IPS-11a (cell line): Measurements from ENCODE around the gene SLC2A5.

Source experiments
- H3K4me3 ChIP-seq: one replicate; pipeline ENCODE4 v1.5.1; 2013; ENCODE audit warnings: low read depth, low read length, control low read depth

Gene SLC2A5

DNA sequence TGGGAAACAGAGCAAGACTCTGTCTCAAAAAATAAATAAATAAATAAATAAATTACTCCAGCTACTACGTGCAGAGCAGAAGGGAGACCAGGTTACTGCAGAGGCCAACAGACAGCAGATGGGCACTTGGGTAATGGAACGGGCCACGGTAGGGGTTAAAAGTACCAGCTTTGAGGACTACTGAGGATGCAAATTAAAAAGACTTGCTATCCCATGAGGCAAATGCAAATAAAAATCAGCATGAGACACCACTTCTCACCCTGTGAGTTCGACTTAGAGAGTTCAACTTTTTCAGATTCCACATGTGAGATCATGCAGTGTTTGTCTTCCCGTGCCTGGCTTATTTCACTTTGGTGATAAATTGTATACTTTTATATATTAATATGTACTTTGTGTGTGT, 6.6 kb downstream of the SLC2A5 start:
- no peak overlapping the region for H3K4me3 ChIP-seq

- no peak overlapping the region for H3K4me3 ChIP-seq
Observed at GRCh38 chr1:9062021-9062471, 7.4 kb downstream of the SLC2A5 start.

DNA sequence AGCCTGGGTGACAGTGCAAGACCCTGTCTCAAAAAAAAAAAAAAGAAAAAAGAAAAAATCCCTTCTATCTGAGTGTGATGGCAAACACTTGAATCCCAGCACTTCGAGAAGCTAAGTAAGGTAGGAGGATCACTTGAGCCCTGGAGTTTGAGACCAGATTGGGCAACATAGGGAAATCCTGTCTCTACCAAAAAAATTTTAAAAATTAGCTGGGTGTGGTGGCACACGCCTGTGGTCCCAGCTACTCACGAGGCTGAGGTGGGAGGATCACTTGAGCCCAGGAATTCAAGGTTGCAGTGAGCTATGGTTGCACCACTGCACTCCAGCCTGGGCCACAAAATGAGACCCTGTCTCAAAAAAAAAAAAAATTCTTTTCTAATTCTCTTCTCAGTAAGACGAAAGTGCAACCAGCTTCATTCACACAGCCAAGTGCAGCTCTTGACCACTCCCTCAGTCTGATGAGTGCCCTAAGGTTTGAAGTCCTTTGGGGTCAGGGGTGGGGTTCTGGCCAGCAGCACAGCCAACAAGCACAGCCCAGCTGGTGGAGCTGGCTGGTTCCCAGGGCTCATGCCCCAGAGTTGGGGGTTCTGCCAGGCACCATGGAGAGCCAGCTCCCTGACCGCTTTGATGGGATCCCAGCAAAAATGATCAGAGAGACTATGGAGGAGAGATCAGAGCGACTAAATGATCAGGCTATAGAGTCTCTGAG, 8.0 kb downstream of the SLC2A5 start:
- H3K4me3 ChIP-seq, result no peak overlapping the region

GRCh38 chr1:9059891-9060744, 9.3 kb downstream of the SLC2A5 start:
- H3K4me3 ChIP-seq, result no peak overlapping the region

DNA sequence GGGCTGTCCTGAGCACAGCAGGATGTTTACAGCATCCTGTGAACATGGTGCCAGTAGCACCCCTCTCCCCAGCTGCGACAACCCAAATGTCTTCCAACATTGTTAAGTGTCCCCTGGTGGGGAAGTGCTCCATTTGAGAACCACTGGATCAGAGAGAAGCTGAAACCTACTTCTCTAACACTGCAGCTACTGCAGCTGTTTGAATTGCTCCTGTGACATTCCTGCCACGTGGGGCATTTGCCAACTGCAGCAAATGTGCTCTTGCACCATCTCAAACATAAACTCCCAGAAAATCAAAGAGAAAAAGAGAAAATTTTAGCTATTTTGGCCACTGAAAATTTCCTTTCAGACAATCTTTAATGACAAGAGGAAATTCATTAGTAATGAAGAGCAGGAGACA, 11.0 kb downstream of the SLC2A5 start:
- H3K4me3 ChIP-seq, result no peak overlapping the region

DNA sequence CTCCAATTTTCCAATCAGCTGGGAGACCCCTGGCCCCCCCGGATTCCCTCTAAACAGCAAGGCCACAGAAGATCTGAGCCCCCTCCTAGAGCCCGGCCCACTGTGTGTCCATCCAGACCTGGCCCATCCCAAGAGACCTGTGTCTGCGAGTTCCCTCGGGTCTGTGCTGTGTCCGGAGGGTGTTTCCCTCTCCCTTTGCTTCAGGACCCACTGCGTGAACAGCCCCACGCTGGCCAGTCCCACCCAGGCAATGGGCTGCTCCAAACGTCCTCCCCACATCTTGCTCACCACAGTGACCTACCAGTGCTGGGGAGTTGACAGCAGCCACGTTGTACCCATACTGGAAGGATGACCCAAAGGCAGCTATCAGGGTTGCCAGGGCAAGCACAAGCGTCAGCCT, 11.6 kb downstream of the SLC2A5 start:
- H3K4me3 ChIP-seq, result no peak overlapping the region

- H3K4me3 ChIP-seq, result no peak overlapping the region
Observed at GRCh38 chr1:9052272-9053049, 17.0 kb downstream of the SLC2A5 start.

- H3K4me3 ChIP-seq, result no peak overlapping the region
Observed at GRCh38 chr1:9051379-9051778, 18.1 kb downstream of the SLC2A5 start.

GRCh38 chr1:9050803-9051202, 18.6 kb downstream of the SLC2A5 start:
- H3K4me3 ChIP-seq, result no peak overlapping the region

DNA sequence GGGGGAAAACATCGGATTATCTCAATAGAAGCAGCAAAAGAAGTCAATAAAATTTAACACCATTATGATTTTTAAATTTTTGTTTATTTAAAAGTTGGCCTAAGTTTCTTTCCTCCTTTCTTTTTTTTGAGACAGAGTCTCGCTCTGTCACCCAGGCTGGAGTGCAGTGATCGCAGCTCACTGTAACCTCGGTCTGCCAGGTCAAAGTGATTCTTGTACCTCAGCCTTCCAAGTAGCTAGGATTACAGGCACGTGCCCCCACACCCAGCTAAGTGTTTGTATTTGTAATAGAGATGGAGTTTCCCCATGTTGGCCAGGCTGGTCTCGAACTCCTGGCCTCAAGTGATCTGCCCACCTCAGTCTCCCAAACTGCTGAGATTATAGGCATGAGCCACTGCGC, 20.9 kb downstream of the SLC2A5 start:
- H3K4me3 ChIP-seq, result no peak overlapping the region

- H3K4me3 ChIP-seq, result no peak overlapping the region
Observed at GRCh38 chr1:9047019-9047418, 22.4 kb downstream of the SLC2A5 start.

DNA sequence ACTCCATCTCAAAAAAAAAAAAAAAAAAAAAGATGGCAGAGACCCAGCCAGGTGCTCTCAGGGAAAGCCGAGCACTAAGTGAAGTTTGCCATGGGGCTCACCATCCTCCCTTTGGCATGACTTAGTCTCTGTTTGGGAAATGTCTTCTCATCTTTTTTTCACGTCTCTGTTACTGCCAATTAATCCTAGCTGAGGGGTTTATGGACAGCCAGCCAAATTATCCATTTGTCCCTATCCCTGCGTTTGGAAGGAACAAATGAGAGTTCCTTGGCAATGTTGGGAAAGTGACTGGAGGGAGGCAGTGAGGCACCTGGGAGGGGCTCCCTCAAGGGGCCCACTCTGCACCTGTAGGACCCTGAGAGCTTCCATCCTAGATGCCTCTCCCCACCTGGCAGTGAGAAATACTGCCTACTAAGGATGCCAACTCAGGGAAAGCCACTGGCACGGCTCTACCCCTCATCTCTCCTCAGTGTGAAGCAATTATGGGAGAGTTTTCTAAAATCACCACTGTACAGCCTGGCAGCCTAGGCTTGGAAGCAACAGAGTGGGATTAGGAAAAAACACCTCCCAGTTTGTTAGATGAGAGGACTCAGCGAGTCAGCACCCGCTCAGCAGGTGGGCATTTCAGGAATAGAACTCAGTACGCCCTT, 23.4 kb downstream of the SLC2A5 start:
- no peak overlapping the region for H3K4me3 ChIP-seq

DNA sequence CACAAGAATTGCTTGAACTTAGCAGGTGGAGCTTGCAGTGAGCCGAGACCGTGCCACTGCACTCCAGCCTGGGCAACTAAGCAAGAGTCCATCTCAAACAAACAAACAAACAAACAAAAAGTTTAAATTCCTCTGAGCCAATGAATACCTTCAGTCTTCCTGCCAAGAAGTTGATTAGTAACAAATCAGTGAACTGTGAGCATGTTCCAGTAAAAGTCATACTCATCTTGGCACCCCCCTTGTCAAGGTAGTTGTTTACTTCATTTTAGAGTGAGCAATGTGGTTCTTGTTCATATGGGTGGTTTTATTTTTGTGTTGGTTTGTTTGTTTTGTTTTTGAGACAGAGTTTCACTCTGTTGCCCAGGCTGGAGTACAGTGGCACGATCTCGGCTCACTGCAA, 25.2 kb downstream of the SLC2A5 start:
- H3K4me3 ChIP-seq, result no peak overlapping the region

DNA sequence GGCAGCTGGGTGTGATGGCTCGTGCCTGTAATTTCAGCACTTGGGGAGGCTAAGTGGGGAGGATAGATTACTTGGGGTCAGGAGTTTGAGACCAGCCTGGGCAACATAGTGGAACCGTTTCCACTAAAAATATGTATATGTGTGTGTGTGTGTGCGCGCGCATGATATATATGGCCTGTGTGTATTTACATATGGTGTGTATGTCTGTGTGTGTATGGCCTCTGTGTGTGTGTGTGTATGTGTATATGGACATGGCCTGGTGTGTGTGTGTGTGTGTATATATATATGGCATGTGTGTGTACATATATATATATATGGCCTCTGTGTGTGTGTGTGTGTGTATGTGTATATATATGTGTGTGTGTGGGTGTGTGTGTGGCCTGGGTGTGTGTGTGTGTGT, 27.2 kb downstream of the SLC2A5 start:
- no peak overlapping the region for H3K4me3 ChIP-seq

GRCh38 chr1:9041116-9041779, 28.2 kb downstream of the SLC2A5 start:
- H3K4me3 ChIP-seq, result no peak overlapping the region

GRCh38 chr1:9040659-9041030, 28.8 kb downstream of the SLC2A5 start:
- no peak overlapping the region for H3K4me3 ChIP-seq

GRCh38 chr1:9039761-9040658, 29.4 kb downstream of the SLC2A5 start:
- no peak overlapping the region for H3K4me3 ChIP-seq

DNA sequence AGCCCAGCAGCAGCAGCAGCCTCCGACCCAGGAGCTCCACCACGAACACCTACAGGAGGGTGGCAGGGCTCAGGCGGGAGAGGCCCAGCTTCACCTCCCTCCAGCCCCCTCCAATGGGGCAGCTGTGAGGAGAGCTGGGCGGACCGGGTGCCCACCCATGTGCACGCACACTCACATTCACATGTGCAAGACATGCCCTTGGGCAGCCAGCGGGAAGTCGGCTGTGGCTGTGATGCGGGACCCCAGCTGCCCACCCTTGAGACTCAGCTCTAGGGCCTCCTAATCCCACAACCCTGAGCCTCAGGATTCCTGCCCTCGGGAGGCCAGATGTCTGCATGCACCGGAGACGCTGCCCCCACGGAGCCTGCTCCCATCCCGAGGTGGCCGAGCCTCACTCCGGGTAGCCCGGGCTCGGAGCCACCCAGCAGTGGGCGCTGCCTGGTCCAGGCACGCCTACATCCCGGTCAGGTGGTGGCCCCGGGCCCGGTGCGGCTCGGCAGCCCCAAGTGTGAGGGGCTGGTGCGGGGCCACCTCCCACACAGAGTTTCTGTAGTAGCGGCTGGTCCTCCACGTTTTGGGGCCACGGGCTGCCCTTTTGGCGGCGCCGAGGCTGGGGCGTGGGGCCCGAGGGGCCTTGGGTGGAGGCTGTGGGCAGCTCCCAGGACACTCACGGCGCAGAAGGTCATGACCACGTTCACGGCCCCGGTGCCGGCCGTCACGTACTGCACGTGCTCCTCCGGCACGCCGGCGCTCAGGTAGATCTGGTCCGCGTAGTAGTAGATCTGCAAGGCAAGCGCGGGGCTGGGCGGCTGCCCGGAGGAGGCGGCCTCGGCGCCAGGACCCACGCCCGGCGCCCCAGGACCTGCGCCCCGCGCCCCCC, 30.3 kb downstream of the SLC2A5 start:
- H3K4me3 ChIP-seq, result no peak overlapping the region

- H3K4me3 ChIP-seq, result no peak overlapping the region
Observed at GRCh38 chr1:9038338-9038650, 31.1 kb downstream of the SLC2A5 start.
